PC-3 (cell line): ENCODE results near the gene BNC1. TPM values are rescaled to one million over a fixed set of nuclear protein-coding genes. Genes with fewer than 3 reads are reported as not detected.
"Not testable (repeated sequence)": the region's sequence is repeated elsewhere in the genome, so short reads cannot be mapped to it uniquely, and the experiment has no call there.

ENCODE experiments used
- ATAC-seq: fragments of 200-7000 bp; cut with Tn5 transposase; 2 replicates; pipeline ENCODE4 v1.9.1; 2020; ENCODE audit warnings: mild to moderate bottlenecking, moderate library complexity
- BruUV-seq: library from RNA; stranded (reverse); fragments of 400-500 nt; replicated peaks from 2 replicates; lab custom pipeline; 2021; lab: Mats Ljungman, UMichigan
- CTCF ChIA-PET: fragments of 300-600 bp; sonication (Branson Sonifier 250); formaldehyde crosslinking; loops from one replicate; lab custom pipeline; 2022; ENCODE audit warnings: antibody characterized with exemption; lab: Charles Lee
- POLR2A ChIA-PET: fragments of 300-600 bp; sonication (Branson Sonifier 250); formaldehyde crosslinking; loops from one replicate; lab custom pipeline; 2022; ENCODE audit warnings: antibody characterized with exemption; ENCODE audit not compliant: unreplicated experiment; lab: Charles Lee
- DNase-seq: peaks from one replicate; pipeline ENCODE4 v3.0.0-alpha.2; 2015
- H2AFZ ChIP-seq: fragments of 300-600 bp; sonication (generic); 2 replicates; pipeline ENCODE4 v1.6.0; 2016; ENCODE audit warnings: antibody characterized with exemption, low read length
- H3F3A ChIP-seq: fragments of 300-600 bp; sonication (generic); one replicate; pipeline ENCODE4 v1.6.0; 2017; ENCODE audit warnings: antibody characterized with exemption, low read length, control low read depth, mild to moderate bottlenecking; ENCODE audit not compliant: unreplicated experiment
- H3K27ac ChIP-seq: fragments of 300-600 bp; sonication (generic); 2 replicates; pipeline ENCODE4 v1.5.1; 2016; ENCODE audit warnings: mild to moderate bottlenecking, low read length
- H3K27me3 ChIP-seq: fragments of 300-600 bp; sonication (generic); 2 replicates; pipeline ENCODE4 v1.6.1; 2016; ENCODE audit warnings: low read length, mixed read lengths
- H3K36me3 ChIP-seq: fragments of 300-600 bp; sonication (generic); 2 replicates; pipeline ENCODE4 v1.6.1; 2016; ENCODE audit warnings: low read depth, mixed run types, low read length, mixed read lengths
- H3K4me1 ChIP-seq: fragments of 300-600 bp; sonication (generic); 2 replicates; pipeline ENCODE4 v1.5.1; 2016; ENCODE audit warnings: low read length; ENCODE audit not compliant: insufficient read depth
- H3K4me2 ChIP-seq: fragments of 300-600 bp; sonication (generic); 2 replicates; pipeline ENCODE4 v1.6.0; 2016; ENCODE audit warnings: low read length
- H3K4me3 ChIP-seq: fragments of 300-600 bp; sonication (generic); 2 replicates; pipeline ENCODE4 v1.5.1; 2016; ENCODE audit warnings: mild to moderate bottlenecking, low read length, mixed read lengths
- H3K79me2 ChIP-seq: fragments of 300-600 bp; sonication (generic); 2 replicates; pipeline ENCODE4 v1.6.1; 2017; ENCODE audit warnings: low read length, mixed read lengths
- H3K9ac ChIP-seq: fragments of 300-600 bp; sonication (generic); 2 replicates; pipeline ENCODE4 v1.6.0; 2016; ENCODE audit warnings: mild to moderate bottlenecking, low read length
- H3K9me2 ChIP-seq: fragments of 300-600 bp; sonication (generic); replicated peaks from 2 replicates; pipeline ENCODE4 v1.6.1; 2016; ENCODE audit warnings: mixed run types, low read length, mixed read lengths
- H3K9me3 ChIP-seq: fragments of 300-600 bp; sonication (generic); 2 replicates; pipeline ENCODE4 v1.6.1; 2016; ENCODE audit warnings: low read length, mixed read lengths
- H4K20me1 ChIP-seq: fragments of 300-600 bp; sonication (generic); 2 replicates; pipeline ENCODE4 v1.6.1; 2016; ENCODE audit warnings: low read length, mixed read lengths
- CTCF ChIP-seq: fragments of 300-600 bp; sonication (generic); conservative IDR thresholded peaks from 2 replicates; pipeline ENCODE4 v1.5.1; 2017; ENCODE audit warnings: antibody characterized with exemption, low read depth, mild to moderate bottlenecking, low read length
- EZH2 ChIP-seq: fragments of 300-600 bp; sonication (generic); IDR thresholded peaks from one replicate; pipeline ENCODE4 v1.6.1; 2017; ENCODE audit warnings: antibody characterized with exemption, mild to moderate bottlenecking, low read length; ENCODE audit not compliant: unreplicated experiment
- EZH2phosphoT487 ChIP-seq: fragments of 300-600 bp; sonication (generic); IDR thresholded peaks from 2 replicates; pipeline ENCODE4 v1.6.1; 2018; ENCODE audit warnings: mild to moderate bottlenecking, antibody characterized with exemption, low read length, borderline replicate concordance
- intact Hi-C: fragments of 100-400 bp; cut with micrococcal nuclease; formaldehyde crosslinking; loops from 2 replicates; pipeline ENCODE4 v1.9.0; 2023
- total RNA-seq: library from RNA; depleted of rRNA; stranded (reverse); fragments of >200 nt; gene quantifications from 2 replicates; pipeline ENCODE4 v1.2.3, GENCODE V29; 2014

Gene BNC1
- total RNA-seq, 1 experiment from 2014 or later = 2.4 TPM

GRCh38 chr15:83268147-83268546 is 16.3 kb downstream of the BNC1 start:
- H3K36me3 ChIP-seq = no peaks in the 10 kb centered on the region
- no peaks in the 10 kb centered on the region for H4K20me1 ChIP-seq
- no peaks in the 10 kb centered on the region for H3K9me2 ChIP-seq
- CTCF ChIA-PET = no interaction called here
- H3K79me2 ChIP-seq = no peaks in the 10 kb centered on the region
- intact Hi-C loops = no loop called here
- no peak overlapping the region for H2AFZ ChIP-seq
- no peaks in the 10 kb centered on the region for H3K27me3 ChIP-seq
- TF ChIP-seq CTCF (no peak), EZH2phosphoT487 (no peak), EZH2 (no peak)
- H3K27ac ChIP-seq = no peak overlapping the region
- POLR2A ChIA-PET = no interaction called here
- no peak overlapping the region for H3K9ac ChIP-seq
- no peak for ATAC-seq
- no peak overlapping the region for H3K4me3 ChIP-seq
- no peak for DNase-seq
- no peaks in the 10 kb centered on the region for H3F3A ChIP-seq
- H3K9me3 ChIP-seq = no peaks in the 10 kb centered on the region
- BruUV-seq = no TSS peak
- H3K4me1 ChIP-seq = no peaks in the 10 kb centered on the region
- H3K4me2 ChIP-seq = no peak overlapping the region

DNA sequence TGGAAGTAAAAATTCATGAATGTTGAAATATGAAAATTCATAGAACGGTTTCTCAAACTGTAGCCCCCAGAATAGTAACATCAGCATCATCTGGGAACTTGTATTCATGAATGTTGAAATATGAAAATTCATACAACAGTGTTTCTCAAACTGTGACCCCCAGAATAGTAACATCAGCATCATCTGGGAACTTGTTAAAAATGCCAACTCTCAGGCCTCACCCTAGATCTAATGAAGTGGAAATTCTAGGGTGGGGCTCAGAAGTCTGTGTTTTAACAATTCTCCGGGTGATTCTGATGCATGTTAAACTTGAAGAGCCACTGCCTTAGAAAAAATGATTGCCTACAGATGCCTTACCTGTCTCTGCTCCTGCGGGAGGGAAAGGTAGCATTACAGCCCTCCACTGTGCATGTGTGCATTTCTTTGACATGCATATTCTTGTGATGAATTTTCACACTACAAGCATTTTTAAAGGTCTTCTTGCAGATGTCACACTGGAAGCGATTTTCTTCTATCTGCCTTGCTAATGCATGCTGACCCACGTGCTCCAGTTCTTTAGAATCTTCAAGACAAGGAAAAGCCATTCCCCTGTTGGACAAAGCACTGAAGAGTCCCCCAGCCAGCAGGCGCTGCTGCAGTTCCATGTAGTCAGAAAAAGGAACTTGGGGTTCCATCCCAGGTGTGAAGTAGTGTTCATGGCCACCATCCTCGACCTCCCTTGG is 21.7 kb downstream of the BNC1 start:
- ChIA-PET POLR2A (no interaction called here), CTCF (no interaction called here)
- no peak for TF ChIP-seq CTCF
- TF ChIP-seq EZH2phosphoT487 = no peak
- no peak for TF ChIP-seq EZH2
- H3K27ac ChIP-seq = no peak overlapping the region
- H3K79me2 ChIP-seq = no peaks in the 10 kb centered on the region
- no peaks in the 10 kb centered on the region for H3K9me3 ChIP-seq
- intact Hi-C loops = no loop called here
- no TSS peak for BruUV-seq
- H3K36me3 ChIP-seq = no peaks in the 10 kb centered on the region
- no peak overlapping the region for H3K4me2 ChIP-seq
- ATAC-seq (no peak), DNase-seq (no peak)
- no peaks in the 10 kb centered on the region for H4K20me1 ChIP-seq
- no peak overlapping the region for H3K9ac ChIP-seq
- H2AFZ ChIP-seq = no peak overlapping the region
- no peaks in the 10 kb centered on the region for H3K27me3 ChIP-seq
- no peaks in the 10 kb centered on the region for H3K9me2 ChIP-seq
- no peaks in the 10 kb centered on the region for H3K4me1 ChIP-seq
- H3K4me3 ChIP-seq = no peak overlapping the region
- no peaks in the 10 kb centered on the region for H3F3A ChIP-seq

- H3K27ac ChIP-seq, H3F3A ChIP-seq, H3K4me3 ChIP-seq, H4K20me1 ChIP-seq, POLR2A ChIA-PET, BruUV-seq, DNase-seq, ATAC-seq, H3K36me3 ChIP-seq, H3K27me3 ChIP-seq, H3K9ac ChIP-seq, H3K4me2 ChIP-seq, H3K4me1 ChIP-seq, H3K79me2 ChIP-seq, H2AFZ ChIP-seq, H3K9me2 ChIP-seq, intact Hi-C loops, CTCF ChIA-PET, H3K9me3 ChIP-seq: not testable (repeated sequence)
Observed at GRCh38 chr15:83262181-83262580, 22.3 kb downstream of the BNC1 start.
